HL-60/S4 treated with phorbol 12-myristate 13-acetate at 8.2 ng/mL for 4 days and 3 days (cell line): ENCODE results near the gene CEP89.
"Not testable (repeated sequence)": the region's sequence is repeated elsewhere in the genome, so short reads cannot be mapped to it uniquely, and the experiment has no call there.

ENCODE experiments used
- in situ Hi-C: fragments of 300-500 bp; cut with MboI; formaldehyde crosslinking; loops from 2 replicates; pipeline ENCODE4 v1.15.0; 2022; ENCODE audit warnings: low sequenced_read_pairs

CEP89 gene

DNA sequence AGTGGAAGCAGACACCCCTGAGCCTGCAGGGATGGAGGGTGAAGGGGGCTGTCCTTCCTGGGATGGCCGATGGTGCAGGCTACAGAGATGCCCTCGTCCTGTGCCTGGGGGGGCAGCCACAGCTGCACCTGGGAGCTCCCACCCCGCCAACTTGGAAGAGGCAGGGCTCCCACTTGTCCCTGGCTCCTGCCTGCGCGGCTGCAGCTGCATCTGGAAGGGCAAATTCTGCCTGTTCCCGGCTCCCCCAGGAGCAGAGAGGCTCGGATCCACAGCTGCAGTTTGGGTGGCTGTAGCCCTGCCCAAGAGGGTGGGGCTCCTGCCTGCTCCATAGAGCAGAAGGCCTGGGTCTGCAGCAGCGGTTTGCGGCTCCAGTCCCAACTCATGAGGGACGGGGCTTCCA, 2.2 kb downstream of the CEP89 start:
- in situ Hi-C loops, result no loop called here

DNA sequence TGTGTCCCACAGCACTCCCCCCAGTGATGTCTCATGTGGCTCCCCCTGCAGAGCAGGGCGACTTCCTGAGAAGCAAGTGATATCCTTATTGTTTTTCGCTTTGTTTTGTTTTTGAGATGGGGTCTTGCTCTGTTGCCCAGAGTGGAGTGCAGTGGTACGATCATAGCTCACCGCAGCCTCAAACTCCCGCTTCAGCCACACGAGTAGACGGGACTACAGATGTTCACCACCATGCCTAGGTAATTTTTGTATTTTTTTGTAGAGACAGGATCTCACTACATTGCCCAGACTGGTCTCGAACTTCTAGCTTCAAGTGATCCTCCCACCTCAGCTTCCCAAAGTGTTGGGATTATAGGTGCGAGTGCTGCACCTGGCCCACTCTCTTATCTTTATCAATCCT, 5.0 kb downstream of the CEP89 start:
- in situ Hi-C loops, result no loop called here

DNA sequence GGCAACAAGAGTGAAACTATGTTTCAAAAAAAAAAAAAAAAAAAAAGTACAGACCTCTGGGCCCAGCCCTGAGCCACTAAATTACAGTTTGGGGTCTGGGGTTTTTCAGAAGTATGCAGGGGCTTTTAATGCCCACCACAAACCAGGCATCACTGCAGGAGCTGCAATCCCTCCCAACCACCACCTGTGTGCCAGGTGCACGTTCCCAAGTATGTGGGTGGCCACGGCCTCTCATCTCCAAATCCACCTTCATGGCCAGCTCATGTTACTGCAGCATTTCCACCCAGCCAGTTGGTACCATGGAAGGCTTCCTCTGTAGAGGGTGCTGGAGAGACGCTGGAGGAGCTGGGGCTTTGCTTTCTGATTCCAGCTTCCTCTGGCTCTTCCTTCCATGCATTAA, 26.5 kb downstream of the CEP89 start:
- in situ Hi-C loops, result no loop called here

- in situ Hi-C loops, result not testable (repeated sequence)
Observed at GRCh38 chr19:32941273-32941672, 30.5 kb downstream of the CEP89 start.

DNA sequence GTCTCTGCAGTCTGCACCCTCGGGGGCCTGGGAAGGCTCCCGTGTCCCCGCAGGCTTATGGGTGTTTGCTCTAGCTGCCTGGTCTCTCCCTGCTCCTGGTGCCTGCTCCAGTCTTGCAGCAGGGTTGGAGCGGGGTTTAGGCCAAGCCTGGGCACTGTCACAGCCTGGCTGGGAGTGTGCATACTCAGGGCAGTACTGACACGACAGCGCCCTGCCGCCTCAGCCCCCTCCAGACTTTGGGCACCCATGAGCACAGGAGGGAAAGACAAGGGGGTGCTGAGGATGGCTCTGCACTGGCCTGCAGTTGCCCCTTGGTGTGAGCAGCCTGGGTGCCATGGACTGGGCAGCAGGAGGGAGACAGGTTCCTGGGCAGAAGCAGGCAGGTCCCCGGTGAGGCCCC, 35.7 kb downstream of the CEP89 start:
- in situ Hi-C loops, result no loop called here

DNA sequence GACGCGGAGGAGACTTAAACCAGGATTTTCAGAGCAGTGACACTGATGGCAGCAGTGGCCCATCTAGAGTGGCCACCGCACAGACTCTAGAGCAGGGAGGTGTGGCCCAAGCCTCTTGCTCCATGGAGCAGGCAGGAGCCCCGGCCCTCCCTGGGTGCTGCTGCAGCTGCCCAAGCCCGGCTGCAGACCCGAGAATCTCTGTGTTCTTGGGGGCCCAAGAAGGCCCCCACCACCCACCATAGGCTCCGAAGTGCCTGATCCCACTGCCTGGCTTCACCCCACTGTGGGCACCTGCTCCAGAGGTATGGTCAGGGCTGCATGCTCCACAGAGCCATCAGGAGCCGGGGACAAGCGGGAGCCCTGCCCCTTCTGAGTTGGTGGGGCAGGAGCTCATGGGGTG, 36.1 kb downstream of the CEP89 start:
- in situ Hi-C loops, result no loop called here

GRCh38 chr19:32933571-32933970, 38.2 kb downstream of the CEP89 start:
- in situ Hi-C loops, result no loop called here

DNA sequence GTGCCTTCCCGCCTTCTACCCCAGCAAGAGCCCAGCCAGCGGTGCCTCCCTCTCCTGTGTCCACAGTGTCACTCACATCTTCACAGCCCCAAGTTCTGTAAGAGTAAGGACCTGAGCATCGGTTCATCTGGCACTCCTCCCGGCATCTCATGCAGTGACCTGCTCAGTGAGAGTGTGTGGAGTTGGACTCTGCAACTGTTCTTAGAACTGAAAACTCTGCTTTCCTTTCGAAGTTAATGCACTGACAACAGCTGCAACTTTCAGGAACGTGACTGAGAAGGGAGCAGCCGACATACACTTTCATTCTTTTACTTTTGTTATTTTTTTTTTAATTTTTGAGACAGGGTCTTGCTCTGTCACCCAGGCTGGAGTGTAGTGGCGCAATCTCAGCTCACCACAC, 41.2 kb downstream of the CEP89 start:
- in situ Hi-C loops, result no loop called here

- in situ Hi-C loops, result no loop called here
Observed at GRCh38 chr19:32928806-32929205, 43.0 kb downstream of the CEP89 start.

- in situ Hi-C loops, result no loop called here
Observed at GRCh38 chr19:32924200-32924599, 47.6 kb downstream of the CEP89 start.

DNA sequence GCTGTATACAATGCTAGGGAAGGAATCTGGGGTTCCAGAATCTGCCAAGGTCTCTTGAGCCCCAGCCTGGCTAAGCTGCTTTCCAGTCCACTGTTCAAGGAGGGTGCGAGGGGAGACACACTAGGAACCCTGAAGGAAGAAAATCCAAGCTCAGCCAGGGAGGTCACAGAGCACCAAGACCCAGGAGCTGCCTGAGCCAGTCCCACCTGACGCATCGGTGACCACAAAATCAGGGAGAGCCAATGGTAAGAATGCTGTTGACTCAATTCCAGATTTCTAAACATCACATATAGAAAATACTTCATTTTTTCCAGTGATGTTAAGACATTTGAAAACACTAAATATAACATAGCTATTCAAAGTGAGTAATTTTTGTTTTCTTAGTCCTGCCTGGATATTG, 50.1 kb downstream of the CEP89 start:
- in situ Hi-C loops, result no loop called here

- in situ Hi-C loops, result no loop called here
Observed at GRCh38 chr19:32919365-32919764, 52.4 kb downstream of the CEP89 start.

- in situ Hi-C loops, result no loop called here
Observed at GRCh38 chr19:32917616-32917996, 54.2 kb downstream of the CEP89 start.

DNA sequence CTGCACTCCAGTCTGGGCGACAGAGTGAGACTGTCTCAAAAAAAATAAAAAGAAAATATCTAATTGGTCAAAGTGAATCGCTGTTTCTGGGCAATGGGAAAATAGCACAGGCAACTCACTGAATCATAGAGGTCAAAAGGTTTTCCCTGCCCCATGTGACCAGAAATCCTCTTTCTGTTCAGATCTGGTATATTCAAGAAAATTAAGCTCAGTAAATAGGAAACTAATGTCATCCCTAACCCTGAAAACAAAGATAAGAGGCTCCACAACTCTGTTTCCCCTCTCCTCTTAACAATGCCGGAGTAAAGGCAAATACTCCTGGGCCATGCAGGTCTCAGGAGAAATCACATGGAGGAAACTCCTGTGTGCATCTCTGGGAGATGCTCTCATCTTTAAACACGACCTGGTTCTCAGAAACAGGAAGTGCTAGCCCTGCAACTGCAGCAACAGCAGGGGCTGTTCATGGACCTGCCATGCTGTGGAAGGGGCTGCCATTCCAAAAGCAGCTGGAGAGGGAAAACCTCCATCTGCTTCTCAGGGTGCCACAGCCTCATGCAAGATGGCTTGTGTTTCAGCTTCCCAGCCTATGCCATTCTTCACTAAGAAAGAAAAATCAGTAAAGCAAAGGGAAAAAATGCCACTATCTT, 54.7 kb downstream of the CEP89 start:
- in situ Hi-C loops, result no loop called here

GRCh38 chr19:32914879-32915660, 56.7 kb downstream of the CEP89 start:
- in situ Hi-C loops, result no loop called here

- in situ Hi-C loops, result no loop called here
Observed at GRCh38 chr19:32911467-32911866, 60.3 kb downstream of the CEP89 start.

- in situ Hi-C loops, result no loop called here
Observed at GRCh38 chr19:32910874-32911273, 60.9 kb downstream of the CEP89 start.

GRCh38 chr19:32910094-32910493, 61.7 kb downstream of the CEP89 start:
- in situ Hi-C loops, result no loop called here

DNA sequence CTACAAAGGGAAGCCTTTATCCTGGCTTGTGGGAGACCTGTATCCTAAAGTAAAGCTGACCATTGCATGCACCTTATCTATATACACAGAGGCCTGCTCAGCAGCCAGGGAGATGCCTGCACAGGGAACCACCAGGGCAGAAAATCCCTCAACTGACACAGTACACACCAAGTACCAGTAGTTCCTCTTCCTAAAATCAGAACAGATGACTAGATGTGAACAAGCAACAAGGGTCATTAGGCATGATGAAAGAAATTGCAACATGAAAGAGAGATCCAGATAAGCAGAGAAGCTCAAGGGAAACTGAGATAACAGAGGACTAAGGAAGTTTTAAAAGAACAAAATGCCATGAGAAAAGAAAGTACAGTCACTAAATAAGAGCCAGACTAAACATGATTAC, 62.5 kb downstream of the CEP89 start:
- in situ Hi-C loops, result no loop called here

GRCh38 chr19:32908641-32909190, 63.0 kb downstream of the CEP89 start:
- in situ Hi-C loops, result no loop called here

GRCh38 chr19:32902448-32902847, 69.3 kb downstream of the CEP89 start:
- in situ Hi-C loops, result no loop called here

- in situ Hi-C loops, result no loop called here
Observed at GRCh38 chr19:32901504-32902161, 70.1 kb downstream of the CEP89 start.
